HepG2 (cell line): ENCODE data around the gene STX1B. TPM values are rescaled to one million over a fixed set of nuclear protein-coding genes. Genes with fewer than 3 reads are reported as not detected.

Experiments used
- ATAC-seq: fragments of 200-7000 bp; cut with Tn5 transposase; 3 replicates; pipeline ENCODE4 v1.9.1; 2020; ENCODE audit warnings: mild to moderate bottlenecking, moderate library complexity
- BruUV-seq: library from RNA; stranded (reverse); fragments of 400-500 nt; replicated peaks from 2 replicates; lab custom pipeline; 2021; lab: Mats Ljungman, UMichigan
- CTCF ChIA-PET: fragments of 300-600 bp; formaldehyde crosslinking; extraction: SDS; loops from one replicate; lab custom pipeline; 2021; ENCODE audit warnings: low total read pairs, inconsistent platforms, low intra/inter-chr PET ratio; lab: Yijun Ruan, JAX
- POLR2A ChIA-PET: fragments of 350-600 bp; sonication (Branson Sonifier 250); formaldehyde crosslinking; loops from one replicate; lab custom pipeline; 2020; ENCODE audit warnings: antibody characterized with exemption, inconsistent platforms; lab: Yijun Ruan, JAX
- DNase-seq: peaks from one replicate; pipeline ENCODE4 v3.0.0-alpha.2; 2015; ENCODE audit warnings: low spot score
- FAIRE-seq: peaks from 3 replicates; lab custom pipeline; 2011; peaks lifted over from hg19 to GRCh38; lab: Jason Lieb, UNC
- H2AFZ ChIP-seq: one replicate; pipeline ENCODE4 v1.6.1; 2011; ENCODE audit warnings: low read length, inconsistent platforms
- H3K27ac ChIP-seq: fragments of 300-600 bp; 3 replicates; pipeline ENCODE4 v1.8.0; 2011; ENCODE audit warnings: mixed run types, mild to moderate bottlenecking, mixed read lengths, low read length, inconsistent platforms; ENCODE audit not compliant: insufficient read depth; ENCODE audit errors: extremely low read length
- H3K27me3 ChIP-seq, 2 experiments: fragments of 200-600 bp in 1 of 2; 2 replicates in 1 of 2; 3 replicates in 1 of 2; pipeline versions ENCODE4 v1.6.0 to v1.8.0; 2011; ENCODE audit warnings: low read length in 2 of 2, mild to moderate bottlenecking in 2 of 2, moderate library complexity in 2 of 2, inconsistent platforms in 1 of 2; ENCODE audit not compliant: insufficient read depth in 2 of 2, control insufficient read depth in 1 of 2
- H3K36me3 ChIP-seq, 2 experiments: fragments of 200-600 bp in 1 of 2; replicated peaks in 1 of 2; 2 replicates in 1 of 2; 3 replicates in 1 of 2; pipeline versions ENCODE4 v1.5.1 to v1.8.0; 2011; ENCODE audit warnings: low read length in 2 of 2, inconsistent platforms in 1 of 2; ENCODE audit not compliant: insufficient read depth in 2 of 2, control insufficient read depth in 1 of 2
- H3K4me1 ChIP-seq: 2 replicates; pipeline ENCODE4 v1.5.1; 2012; ENCODE audit warnings: low read length, inconsistent platforms; ENCODE audit not compliant: insufficient read depth
- H3K4me2 ChIP-seq: 2 replicates; pipeline ENCODE4 v1.6.0; 2011; ENCODE audit warnings: low read depth, low read length, inconsistent platforms
- H3K4me3 ChIP-seq, 3 experiments: fragments of 200-600 bp in 1 of 3; sonication (generic), shearing (Covaris generic) in 1 of 3; replicated peaks in 1 of 3; 2 replicates each; pipeline ENCODE4 v1.5.1; 2011 to 2016; ENCODE audit warnings: low read length in 3 of 3, inconsistent platforms in 2 of 3, low read depth in 2 of 3, mild to moderate bottlenecking in 2 of 3, control low read depth in 1 of 3, mixed read lengths in 1 of 3; ENCODE audit not compliant: insufficient read depth in 1 of 3
- H3K79me2 ChIP-seq: one replicate; pipeline ENCODE4 v1.6.1; 2011; ENCODE audit warnings: low read length, inconsistent platforms; ENCODE audit not compliant: insufficient read depth
- H3K9ac ChIP-seq: 2 replicates; pipeline ENCODE4 v1.6.0; 2011; ENCODE audit warnings: mild to moderate bottlenecking, low read depth, low read length, inconsistent platforms; ENCODE audit not compliant: insufficient read depth
- H3K9me3 ChIP-seq: 2 replicates; pipeline ENCODE4 v1.5.1; 2012; ENCODE audit warnings: mild to moderate bottlenecking, low read length
- H4K20me1 ChIP-seq: 2 replicates; pipeline ENCODE4 v1.6.0; 2011; ENCODE audit warnings: inconsistent platforms, mild to moderate bottlenecking, low read length, moderate library complexity; ENCODE audit not compliant: insufficient read depth
- AGO2 ChIP-seq: fragments of 200-400 bp; formaldehyde crosslinking; optimal IDR thresholded peaks from 2 replicates; pipeline ENCODE3; 2017; ENCODE audit warnings: mild to moderate bottlenecking, low read depth, low read length, moderate library complexity
- ATAD3A ChIP-seq: sonication (generic); formaldehyde crosslinking; IDR thresholded peaks from 2 replicates; pipeline ENCODE4 v1.4.0; 2020; ENCODE audit warnings: missing genetic modification reagents
- BORCS8-MEF2B ChIP-seq: sonication (generic); formaldehyde crosslinking; IDR thresholded peaks from 2 replicates; pipeline ENCODE4 v1.8.0; 2022; ENCODE audit warnings: mild to moderate bottlenecking, missing genetic modification reagents
- CTCF ChIP-seq: sonication (generic); formaldehyde crosslinking; IDR thresholded peaks from 2 replicates; pipeline ENCODE4 v1.5.0; 2020; ENCODE audit warnings: mild to moderate bottlenecking, missing genetic modification reagents, moderate library complexity
- EP300 ChIP-seq, 3 experiments: sonication (generic) in 1 of 3; formaldehyde crosslinking in 1 of 3; IDR thresholded peaks; 2 replicates each; pipeline versions ENCODE4 v1.5.1 to v1.6.1; 2011 to 2020; ENCODE audit warnings: low read depth in 2 of 3, low read length in 2 of 3, borderline replicate concordance in 1 of 3, improper control_type of control experiment in 1 of 3, mild to moderate bottlenecking in 1 of 3, missing genetic modification reagents in 1 of 3, moderate library complexity in 1 of 3
- HMG20A ChIP-seq: IDR thresholded peaks from 2 replicates; pipeline ENCODE4 v1.6.1; 2016; ENCODE audit warnings: borderline replicate concordance
- KLF9 ChIP-seq: IDR thresholded peaks from 2 replicates; pipeline ENCODE4 v1.6.1; 2016; ENCODE audit warnings: low read depth
- MED13 ChIP-seq: sonication (generic); formaldehyde crosslinking; IDR thresholded peaks from 2 replicates; pipeline ENCODE4 v1.5.0; 2020; ENCODE audit warnings: missing genetic modification reagents
- STAG1 ChIP-seq: sonication (generic); formaldehyde crosslinking; IDR thresholded peaks from 2 replicates; pipeline ENCODE4 v1.4.0; 2020; ENCODE audit warnings: missing genetic modification reagents
- TRIM22 ChIP-seq: fragments of 450-650 bp; IDR thresholded peaks from 2 replicates; pipeline ENCODE4 v1.6.1; 2017
- ZNF263 ChIP-seq: sonication (generic); formaldehyde crosslinking; IDR thresholded peaks from 2 replicates; pipeline ENCODE4 v1.4.0; 2020; ENCODE audit warnings: missing genetic modification reagents
- ZNF354B ChIP-seq: sonication (generic); formaldehyde crosslinking; IDR thresholded peaks from 2 replicates; pipeline ENCODE4 v1.8.0; 2022; ENCODE audit warnings: mild to moderate bottlenecking, missing genetic modification reagents
- WGBS: methylation state at CpG from one replicate; pipeline ENCODE4 v1.1.6; 2017; ENCODE audit warnings: low lambda C conversion rate; 5-methylcytosine and 5-hydroxymethylcytosine counted together
- in situ Hi-C: cut with HindIII; loops from 2 replicates; pipeline ENCODE4 v1.10.0; 2017; ENCODE audit warnings: low pct_unique_long_range_greater_than_20kb; ENCODE audit not compliant: extremely low pct_ligation_motif_present
- intact Hi-C: fragments of 100-400 bp; cut with micrococcal nuclease; formaldehyde crosslinking; loops from one replicate; pipeline ENCODE4 v1.10.0; 2022; ENCODE audit not compliant: unreplicated experiment
- polyA plus RNA-seq, 8 experiments: library from polyadenylated mRNA; depleted of rRNA in 3 of 8; stranded (reverse) in 7 of 8; unstranded in 1 of 8; fragments of >200 nt; fragmentation: Illumina TruSeq in 4 of 8; extraction: Trizol in 4 of 8; gene quantifications; 2 replicates each; pipeline versions ENCODE4 v1.2.1 to v1.2.3, GENCODE V29; 2011 to 2016; ENCODE audit warnings: low read depth in 4 of 8, missing spikeins in 1 of 8, mixed read lengths in 1 of 8; ENCODE audit not compliant: insufficient read depth in 1 of 8
- total RNA-seq, 5 experiments: library from RNA; depleted of rRNA; stranded (reverse); fragments of >200 nt; fragmentation: Illumina TruSeq; extraction: Trizol; gene quantifications; 2 replicates each; pipeline ENCODE4 v1.2.3, GENCODE V29; 2016; ENCODE audit warnings: low read depth in 1 of 5
- TF ChIP-seq, protein P1 (sequence below): IDR thresholded peaks from 2 replicates; pipeline ENCODE4 v1.6.1; 2012; ENCODE audit warnings: low read depth, low read length, improper control_type of control experiment

STX1B gene
- total and polyA plus RNA-seq, 2 of the 13 experiments (the other 11 are each of a cell fraction or from before 2014, with no cell fraction given): 2.1 to 3.0 TPM

GRCh38 chr16:31009894-31010584, 399 bp downstream of the STX1B start:
- intact Hi-C loops: no loop called here
- in situ Hi-C loops: no loop called here
- no peak for DNase-seq
- Histone ChIP-seq H3K79me2 (no peaks in the 10 kb centered on the region), H3K27ac (no peak overlapping the region), H3K4me2 (no peak overlapping the region), H3K36me3 (no peaks in the 10 kb centered on the region), H3K27me3 (peaks cover 6 to 37% of the 10 kb centered on the region in 2 experiments), H3K9me3 (no peaks in the 10 kb centered on the region), H4K20me1 (no peaks in the 10 kb centered on the region), H2AFZ (no peak overlapping the region), H3K9ac (no peak overlapping the region), H3K4me1 (peaks cover 32% of the 10 kb centered on the region), H3K4me3 (no peak overlapping the region)
- TF ChIP-seq MED13 (CRISPR knock-in tag) (no peak), KLF9 (CRISPR knock-in tag) (no peak), TRIM22 (no peak), ATAD3A (no peak), HMG20A (CRISPR knock-in tag) (no peak), AGO2 (no peak), BORCS8-MEF2B (CRISPR knock-in tag) (no peak), STAG1 (peak; percentile 32; the same call in 1 of the 2 replicates), EP300 (IDR thresholded peaks at IDR 0.05; ENCODE audit: low read depth in 2 of 2, low read length in 2 of 2) (no peak), EP300 (CRISPR knock-in tag; IDR thresholded peaks at IDR 0.05; ENCODE audit: borderline replicate concordance) (no peak), ZNF263 (CRISPR knock-in tag) (0 out of 2 replicates have a peak, but pooled peaks have one; percentile 20), CTCF (peak; percentile 41), ZNF354B (CRISPR knock-in tag) (no peak)
- TF ChIP-seq, protein P1, sequence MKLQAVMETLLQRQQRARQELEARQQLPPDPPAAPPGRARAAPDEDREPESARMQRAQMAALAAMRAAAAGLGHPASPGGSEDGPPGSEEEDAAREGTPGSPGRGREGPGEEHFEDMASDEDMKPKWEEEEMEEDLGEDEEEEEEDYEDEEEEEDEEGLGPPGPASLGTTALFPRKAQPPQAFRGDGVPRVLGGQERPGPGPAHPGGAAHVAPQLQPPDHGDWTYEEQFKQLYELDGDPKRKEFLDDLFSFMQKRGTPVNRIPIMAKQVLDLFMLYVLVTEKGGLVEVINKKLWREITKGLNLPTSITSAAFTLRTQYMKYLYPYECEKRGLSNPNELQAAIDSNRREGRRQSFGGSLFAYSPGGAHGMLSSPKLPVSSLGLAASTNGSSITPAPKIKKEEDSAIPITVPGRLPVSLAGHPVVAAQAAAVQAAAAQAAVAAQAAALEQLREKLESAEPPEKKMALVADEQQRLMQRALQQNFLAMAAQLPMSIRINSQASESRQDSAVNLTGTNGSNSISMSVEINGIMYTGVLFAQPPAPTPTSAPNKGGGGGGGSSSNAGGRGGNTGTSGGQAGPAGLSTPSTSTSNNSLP: no peak
- BruUV-seq: no TSS peak
- WGBS: 23% methylated on average over 26 of the region's 36 CpGs
- ChIA-PET CTCF (interaction anchor here (1.1 kb wide), 1 partner anchor 25 kb away, joined by 3 read pairs; the partner anchor contains the start of gene HSD3B7), POLR2A (no interaction called here)
- ATAC-seq: peak; percentile 8
- no peak for FAIRE-seq
